ENCODE measurements around the gene DCUN1D1.

- no peak for TF ChIP-seq CTCF (IDR thresholded peaks at IDR 0.05)
- no peak for TF ChIP-seq POLR2A (IDR thresholded peaks at IDR 0.05)
Observed at GRCh38 chr3:182904164-182904563, 76.2 kb downstream of the DCUN1D1 start.

Data from thyroid gland (tissue), 4 donors.